ENCODE results near the gene DNAJB6.

DNA sequence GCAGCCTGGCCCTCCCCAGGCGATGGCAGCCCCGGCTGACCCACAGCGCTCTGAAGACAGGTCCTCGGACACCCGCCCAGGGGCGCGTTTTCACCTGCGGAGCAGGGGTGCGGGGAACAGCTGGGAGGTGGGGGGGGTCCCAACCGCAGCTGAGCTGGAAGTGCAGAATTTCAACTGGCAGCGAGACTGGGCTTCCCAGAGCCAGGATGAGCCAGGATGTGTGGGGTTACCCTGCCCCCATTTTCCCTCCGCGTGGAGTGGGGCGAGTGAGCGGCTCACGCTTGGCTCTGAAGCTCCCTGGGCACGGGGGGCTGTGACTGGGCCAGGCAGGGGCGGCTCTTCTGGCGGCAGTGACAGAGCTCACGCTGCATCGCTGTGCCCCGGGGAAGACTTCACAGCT, 70.2 kb downstream of the DNAJB6 start:
- TF ChIP-seq EP300 (IDR thresholded peaks at IDR 0.05; ENCODE audit: borderline replicate concordance), result no peak
- no peak for TF ChIP-seq RAD21 (IDR thresholded peaks at IDR 0.05; ENCODE audit: low read depth)
- TF ChIP-seq, protein P1, sequence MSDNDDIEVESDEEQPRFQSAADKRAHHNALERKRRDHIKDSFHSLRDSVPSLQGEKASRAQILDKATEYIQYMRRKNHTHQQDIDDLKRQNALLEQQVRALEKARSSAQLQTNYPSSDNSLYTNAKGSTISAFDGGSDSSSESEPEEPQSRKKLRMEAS (IDR thresholded peaks at IDR 0.05), result no peak
- no peak for TF ChIP-seq TEAD4 (IDR thresholded peaks at IDR 0.05)
- TF ChIP-seq ZBTB7A (IDR thresholded peaks at IDR 0.05; ENCODE audit: low read depth), result no peak
- no peak for TF ChIP-seq EGR1 (IDR thresholded peaks at IDR 0.05)
- TF ChIP-seq, protein P2, sequence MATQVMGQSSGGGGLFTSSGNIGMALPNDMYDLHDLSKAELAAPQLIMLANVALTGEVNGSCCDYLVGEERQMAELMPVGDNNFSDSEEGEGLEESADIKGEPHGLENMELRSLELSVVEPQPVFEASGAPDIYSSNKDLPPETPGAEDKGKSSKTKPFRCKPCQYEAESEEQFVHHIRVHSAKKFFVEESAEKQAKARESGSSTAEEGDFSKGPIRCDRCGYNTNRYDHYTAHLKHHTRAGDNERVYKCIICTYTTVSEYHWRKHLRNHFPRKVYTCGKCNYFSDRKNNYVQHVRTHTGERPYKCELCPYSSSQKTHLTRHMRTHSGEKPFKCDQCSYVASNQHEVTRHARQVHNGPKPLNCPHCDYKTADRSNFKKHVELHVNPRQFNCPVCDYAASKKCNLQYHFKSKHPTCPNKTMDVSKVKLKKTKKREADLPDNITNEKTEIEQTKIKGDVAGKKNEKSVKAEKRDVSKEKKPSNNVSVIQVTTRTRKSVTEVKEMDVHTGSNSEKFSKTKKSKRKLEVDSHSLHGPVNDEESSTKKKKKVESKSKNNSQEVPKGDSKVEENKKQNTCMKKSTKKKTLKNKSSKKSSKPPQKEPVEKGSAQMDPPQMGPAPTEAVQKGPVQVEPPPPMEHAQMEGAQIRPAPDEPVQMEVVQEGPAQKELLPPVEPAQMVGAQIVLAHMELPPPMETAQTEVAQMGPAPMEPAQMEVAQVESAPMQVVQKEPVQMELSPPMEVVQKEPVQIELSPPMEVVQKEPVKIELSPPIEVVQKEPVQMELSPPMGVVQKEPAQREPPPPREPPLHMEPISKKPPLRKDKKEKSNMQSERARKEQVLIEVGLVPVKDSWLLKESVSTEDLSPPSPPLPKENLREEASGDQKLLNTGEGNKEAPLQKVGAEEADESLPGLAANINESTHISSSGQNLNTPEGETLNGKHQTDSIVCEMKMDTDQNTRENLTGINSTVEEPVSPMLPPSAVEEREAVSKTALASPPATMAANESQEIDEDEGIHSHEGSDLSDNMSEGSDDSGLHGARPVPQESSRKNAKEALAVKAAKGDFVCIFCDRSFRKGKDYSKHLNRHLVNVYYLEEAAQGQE (IDR thresholded peaks at IDR 0.05; ENCODE audit: low read depth), result no peak
- no peak for TF ChIP-seq TCF12 (IDR thresholded peaks at IDR 0.05; ENCODE audit: low read depth)
